ENCODE data around the gene CFAP65. TPM values are rescaled to one million over a fixed set of nuclear protein-coding genes. Genes with fewer than 3 reads are reported as not detected.

The CFAP65 gene
- total and polyA plus RNA-seq, 2 of the 13 experiments (the other 11 are each of a cell fraction or from before 2014, with no cell fraction given), result 0.05 TPM; not detected in 1

- no peak for TF ChIP-seq PRDM10 (CRISPR knock-in tag; IDR thresholded peaks at IDR 0.05; ENCODE audit: low read depth)
- TF ChIP-seq, protein P1, sequence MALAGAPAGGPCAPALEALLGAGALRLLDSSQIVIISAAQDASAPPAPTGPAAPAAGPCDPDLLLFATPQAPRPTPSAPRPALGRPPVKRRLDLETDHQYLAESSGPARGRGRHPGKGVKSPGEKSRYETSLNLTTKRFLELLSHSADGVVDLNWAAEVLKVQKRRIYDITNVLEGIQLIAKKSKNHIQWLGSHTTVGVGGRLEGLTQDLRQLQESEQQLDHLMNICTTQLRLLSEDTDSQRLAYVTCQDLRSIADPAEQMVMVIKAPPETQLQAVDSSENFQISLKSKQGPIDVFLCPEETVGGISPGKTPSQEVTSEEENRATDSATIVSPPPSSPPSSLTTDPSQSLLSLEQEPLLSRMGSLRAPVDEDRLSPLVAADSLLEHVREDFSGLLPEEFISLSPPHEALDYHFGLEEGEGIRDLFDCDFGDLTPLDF (CRISPR knock-in tag; IDR thresholded peaks at IDR 0.05), result no peak
- TF ChIP-seq ETS1 (CRISPR knock-in tag; IDR thresholded peaks at IDR 0.05), result no peak
- 0 out of 3 replicates have a peak, but pooled peaks have one; percentile 3 for TF ChIP-seq MXI1 (IDR thresholded peaks at IDR 0.05; ENCODE audit: borderline replicate concordance, low read depth, low read length)
- peak; percentile 37; the same call in 1 of the 2 replicates for TF ChIP-seq ZNF205 (CRISPR knock-in tag; IDR thresholded peaks at IDR 0.05)
- TF ChIP-seq TCF7L2 (IDR thresholded peaks at IDR 0.05; ENCODE audit: low read depth, low read length), result no peak
- TF ChIP-seq, protein P2, sequence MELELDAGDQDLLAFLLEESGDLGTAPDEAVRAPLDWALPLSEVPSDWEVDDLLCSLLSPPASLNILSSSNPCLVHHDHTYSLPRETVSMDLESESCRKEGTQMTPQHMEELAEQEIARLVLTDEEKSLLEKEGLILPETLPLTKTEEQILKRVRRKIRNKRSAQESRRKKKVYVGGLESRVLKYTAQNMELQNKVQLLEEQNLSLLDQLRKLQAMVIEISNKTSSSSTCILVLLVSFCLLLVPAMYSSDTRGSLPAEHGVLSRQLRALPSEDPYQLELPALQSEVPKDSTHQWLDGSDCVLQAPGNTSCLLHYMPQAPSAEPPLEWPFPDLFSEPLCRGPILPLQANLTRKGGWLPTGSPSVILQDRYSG (CRISPR knock-in tag; IDR thresholded peaks at IDR 0.05), result no peak
- TF ChIP-seq GATAD2A (CRISPR knock-in tag; IDR thresholded peaks at IDR 0.05), result peak; percentile 92
- TF ChIP-seq HOXA5 (CRISPR knock-in tag; IDR thresholded peaks at IDR 0.05), result peak; percentile 56; the same call in 1 of the 2 replicates
- TF ChIP-seq ZNF446 (CRISPR knock-in tag; IDR thresholded peaks at IDR 0.05), result no peak
- no peak for TF ChIP-seq SMARCC2 (IDR thresholded peaks at IDR 0.05)
- no peak for TF ChIP-seq ZNF841 (CRISPR knock-in tag; IDR thresholded peaks at IDR 0.05; ENCODE audit: borderline replicate concordance)
- no peak for TF ChIP-seq NFKB2 (CRISPR knock-in tag; IDR thresholded peaks at IDR 0.05; ENCODE audit: borderline replicate concordance)
- no peak for TF ChIP-seq THAP7 (CRISPR knock-in tag; IDR thresholded peaks at IDR 0.05)
- TF ChIP-seq ZNF619 (CRISPR knock-in tag; IDR thresholded peaks at IDR 0.05), result no peak
- no peak for TF ChIP-seq ZNF724P (CRISPR knock-in tag; IDR thresholded peaks at IDR 0.05; ENCODE audit: borderline replicate concordance)
- peak; percentile 88 for TF ChIP-seq ZBTB34 (CRISPR knock-in tag; IDR thresholded peaks at IDR 0.05)
- TF ChIP-seq, protein P3, sequence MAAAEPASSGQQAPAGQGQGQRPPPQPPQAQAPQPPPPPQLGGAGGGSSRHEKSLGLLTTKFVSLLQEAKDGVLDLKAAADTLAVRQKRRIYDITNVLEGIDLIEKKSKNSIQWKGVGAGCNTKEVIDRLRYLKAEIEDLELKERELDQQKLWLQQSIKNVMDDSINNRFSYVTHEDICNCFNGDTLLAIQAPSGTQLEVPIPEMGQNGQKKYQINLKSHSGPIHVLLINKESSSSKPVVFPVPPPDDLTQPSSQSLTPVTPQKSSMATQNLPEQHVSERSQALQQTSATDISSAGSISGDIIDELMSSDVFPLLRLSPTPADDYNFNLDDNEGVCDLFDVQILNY (CRISPR knock-in tag; conservative IDR thresholded peaks at IDR 0.05), result no peak
- 0 out of 2 replicates have a peak, but pooled peaks have one; percentile 45 for TF ChIP-seq ZNF33A (CRISPR knock-in tag; IDR thresholded peaks at IDR 0.05; ENCODE audit: borderline replicate concordance)
- TF ChIP-seq NFRKB (IDR thresholded peaks at IDR 0.05), result no peak
These were observed 30.0 kb upstream of the CFAP65 start (continued) for GRCh38 chr2:219071131-219071816.

Measured in HepG2 (cell line).